Measurements from ENCODE around the gene DUXB. TPM values are rescaled to one million over a fixed set of nuclear protein-coding genes. Genes with fewer than 3 reads are reported as not detected.

DUXB gene
- total RNA-seq, 4 donors from 2014 or later = not detected

GRCh38 chr16:75667503-75667902 lies 33.8 kb downstream of the DUXB start:
- Histone ChIP-seq H3K27me3 (no peaks in the 10 kb centered on the region), H3K27ac (no peak overlapping the region), H3K4me1 (no peaks in the 10 kb centered on the region), H3K9me3 (no peaks in the 10 kb centered on the region), H3K4me3 (no peak overlapping the region), H3K36me3 (no peaks in the 10 kb centered on the region)
- no peak for DNase-seq (ENCODE audit: low spot score in 2 of 2)
- TF ChIP-seq POLR2AphosphoS5 (IDR thresholded peaks at IDR 0.05) = no peak
- TF ChIP-seq EP300 (IDR thresholded peaks at IDR 0.05) = no peak
- no peak for TF ChIP-seq POLR2A (IDR thresholded peaks at IDR 0.05)
- no peak for TF ChIP-seq CTCF (IDR thresholded peaks at IDR 0.05)

GRCh38 chr16:75660726-75661302 lies 40.4 kb downstream of the DUXB start:
- no peak overlapping the region for H3K27ac ChIP-seq
- DNase-seq (ENCODE audit: low spot score in 2 of 2) = no peak
- no peaks in the 10 kb centered on the region for H3K9me3 ChIP-seq
- TF ChIP-seq CTCF (IDR thresholded peaks at IDR 0.05) (no peak), EP300 (IDR thresholded peaks at IDR 0.05) (no peak), POLR2A (IDR thresholded peaks at IDR 0.05) (no peak), POLR2AphosphoS5 (IDR thresholded peaks at IDR 0.05) (no peak)
- H3K4me1 ChIP-seq = peaks cover 11% of the 10 kb centered on the region
- WGBS = 71% methylated on average over 4 of the region's 4 CpGs
- H3K36me3 ChIP-seq = peaks cover 40% of the 10 kb centered on the region
- H3K27me3 ChIP-seq = no peaks in the 10 kb centered on the region
- no peak overlapping the region for H3K4me3 ChIP-seq

GRCh38 chr16:75660321-75660720 lies 40.9 kb downstream of the DUXB start:
- TF ChIP-seq EP300 (IDR thresholded peaks at IDR 0.05) (no peak), POLR2AphosphoS5 (IDR thresholded peaks at IDR 0.05) (no peak), POLR2A (IDR thresholded peaks at IDR 0.05) (no peak), CTCF (IDR thresholded peaks at IDR 0.05) (no peak)
- peaks cover 11% of the 10 kb centered on the region for H3K4me1 ChIP-seq
- H3K27me3 ChIP-seq = no peaks in the 10 kb centered on the region
- H3K9me3 ChIP-seq = no peaks in the 10 kb centered on the region
- peaks cover 45% of the 10 kb centered on the region for H3K36me3 ChIP-seq
- DNase-seq (ENCODE audit: low spot score in 2 of 2) = no peak
- H3K27ac ChIP-seq = no peak overlapping the region
- 89% methylated on average over 6 of the region's 6 CpGs for WGBS
- H3K4me3 ChIP-seq = no peak overlapping the region

- Histone ChIP-seq H3K4me1 (peaks cover 18% of the 10 kb centered on the region), H3K36me3 (peaks cover 60% of the 10 kb centered on the region), H3K4me3 (no peak overlapping the region), H3K9me3 (no peaks in the 10 kb centered on the region), H3K27me3 (no peaks in the 10 kb centered on the region), H3K27ac (no peak overlapping the region)
- TF ChIP-seq POLR2A (IDR thresholded peaks at IDR 0.05) = no peak
- WGBS = 90% methylated on average over 2 of the region's 2 CpGs
- DNase-seq (ENCODE audit: low spot score in 2 of 2) = no peak
Observed at GRCh38 chr16:75658175-75658574, 43.1 kb downstream of the DUXB start.

GRCh38 chr16:75653922-75654321 lies 47.3 kb downstream of the DUXB start:
- no peak for TF ChIP-seq POLR2AphosphoS5 (IDR thresholded peaks at IDR 0.05)
- no peak for TF ChIP-seq EP300 (IDR thresholded peaks at IDR 0.05)
- no peak for TF ChIP-seq POLR2A (IDR thresholded peaks at IDR 0.05)
- TF ChIP-seq CTCF (IDR thresholded peaks at IDR 0.05) = no peak
- H3K36me3 ChIP-seq = peaks cover 51% of the 10 kb centered on the region
- H3K9me3 ChIP-seq = no peaks in the 10 kb centered on the region
- 55% methylated on average over 1 of the region's 1 CpG for WGBS
- peaks cover 42% of the 10 kb centered on the region for H3K4me1 ChIP-seq
- no peak overlapping the region for H3K4me3 ChIP-seq
- H3K27me3 ChIP-seq = no peaks in the 10 kb centered on the region
- no peak for DNase-seq (ENCODE audit: low spot score in 2 of 2)
- no peak overlapping the region for H3K27ac ChIP-seq
